GM20000 (cell line): Measurements from ENCODE around the gene CILP2.

Source experiments
- DNase-seq: peaks from one replicate; pipeline ENCODE4 v3.0.0; 2012; ENCODE audit warnings: low spot score
- TF ChIP-seq, protein P1 (sequence below): IDR thresholded peaks from 2 replicates; pipeline ENCODE4 v1.5.1; 2012; ENCODE audit warnings: mild to moderate bottlenecking, control low read depth; ENCODE audit errors: extremely low read depth, missing control alignments

Gene CILP2, protein sequence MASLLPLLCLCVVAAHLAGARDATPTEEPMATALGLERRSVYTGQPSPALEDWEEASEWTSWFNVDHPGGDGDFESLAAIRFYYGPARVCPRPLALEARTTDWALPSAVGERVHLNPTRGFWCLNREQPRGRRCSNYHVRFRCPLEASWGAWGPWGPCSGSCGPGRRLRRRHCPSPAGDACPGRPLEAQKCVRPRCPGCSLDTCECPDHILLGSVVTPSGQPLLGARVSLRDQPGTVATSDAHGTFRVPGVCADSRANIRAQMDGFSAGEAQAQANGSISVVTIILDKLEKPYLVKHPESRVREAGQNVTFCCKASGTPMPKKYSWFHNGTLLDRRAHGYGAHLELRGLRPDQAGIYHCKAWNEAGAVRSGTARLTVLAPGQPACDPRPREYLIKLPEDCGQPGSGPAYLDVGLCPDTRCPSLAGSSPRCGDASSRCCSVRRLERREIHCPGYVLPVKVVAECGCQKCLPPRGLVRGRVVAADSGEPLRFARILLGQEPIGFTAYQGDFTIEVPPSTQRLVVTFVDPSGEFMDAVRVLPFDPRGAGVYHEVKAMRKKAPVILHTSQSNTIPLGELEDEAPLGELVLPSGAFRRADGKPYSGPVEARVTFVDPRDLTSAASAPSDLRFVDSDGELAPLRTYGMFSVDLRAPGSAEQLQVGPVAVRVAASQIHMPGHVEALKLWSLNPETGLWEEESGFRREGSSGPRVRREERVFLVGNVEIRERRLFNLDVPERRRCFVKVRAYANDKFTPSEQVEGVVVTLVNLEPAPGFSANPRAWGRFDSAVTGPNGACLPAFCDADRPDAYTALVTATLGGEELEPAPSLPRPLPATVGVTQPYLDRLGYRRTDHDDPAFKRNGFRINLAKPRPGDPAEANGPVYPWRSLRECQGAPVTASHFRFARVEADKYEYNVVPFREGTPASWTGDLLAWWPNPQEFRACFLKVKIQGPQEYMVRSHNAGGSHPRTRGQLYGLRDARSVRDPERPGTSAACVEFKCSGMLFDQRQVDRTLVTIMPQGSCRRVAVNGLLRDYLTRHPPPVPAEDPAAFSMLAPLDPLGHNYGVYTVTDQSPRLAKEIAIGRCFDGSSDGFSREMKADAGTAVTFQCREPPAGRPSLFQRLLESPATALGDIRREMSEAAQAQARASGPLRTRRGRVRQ

DNA sequence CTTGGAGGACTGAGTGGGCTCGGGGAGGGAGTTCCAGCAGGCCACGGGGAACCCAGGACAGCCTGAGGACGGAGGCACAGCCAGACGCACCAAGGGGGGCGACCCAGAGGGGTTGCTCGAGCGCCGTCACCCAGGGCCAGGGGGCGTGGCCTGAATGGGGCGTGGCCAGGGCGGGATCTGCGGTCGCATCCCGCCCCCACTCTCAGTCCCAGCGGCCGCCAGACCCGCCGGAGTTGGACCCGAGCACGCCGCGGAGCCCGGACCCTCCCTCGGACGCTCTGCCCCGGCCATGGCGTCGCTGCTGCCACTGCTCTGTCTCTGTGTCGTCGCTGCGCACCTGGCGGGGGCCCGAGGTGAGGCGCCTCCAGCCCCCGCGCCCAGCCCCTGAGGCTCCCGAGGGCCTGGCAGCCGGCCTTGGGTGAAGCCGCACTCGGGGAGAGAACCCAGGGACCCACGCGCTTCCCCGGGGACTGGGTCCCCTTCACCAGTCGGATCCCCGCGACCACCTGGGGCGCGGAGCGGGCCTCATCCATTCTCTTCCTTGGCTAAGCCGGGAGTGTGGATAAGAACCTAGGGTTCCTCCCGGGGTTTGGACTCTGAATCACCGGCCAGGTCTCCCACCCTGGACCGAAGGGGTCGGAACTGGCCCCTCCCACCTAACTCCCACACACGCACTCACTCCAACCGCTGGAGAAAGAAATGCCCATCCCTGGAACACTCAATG lies at the start of gene CILP2:
TSS of gene CILP2 (plus strand) at position 205 of the 724 bp plus-strand sequence. CDS start at position 290, 85 bp downstream.
- peak; percentile 84 for DNase-seq
- TF ChIP-seq, protein P1, sequence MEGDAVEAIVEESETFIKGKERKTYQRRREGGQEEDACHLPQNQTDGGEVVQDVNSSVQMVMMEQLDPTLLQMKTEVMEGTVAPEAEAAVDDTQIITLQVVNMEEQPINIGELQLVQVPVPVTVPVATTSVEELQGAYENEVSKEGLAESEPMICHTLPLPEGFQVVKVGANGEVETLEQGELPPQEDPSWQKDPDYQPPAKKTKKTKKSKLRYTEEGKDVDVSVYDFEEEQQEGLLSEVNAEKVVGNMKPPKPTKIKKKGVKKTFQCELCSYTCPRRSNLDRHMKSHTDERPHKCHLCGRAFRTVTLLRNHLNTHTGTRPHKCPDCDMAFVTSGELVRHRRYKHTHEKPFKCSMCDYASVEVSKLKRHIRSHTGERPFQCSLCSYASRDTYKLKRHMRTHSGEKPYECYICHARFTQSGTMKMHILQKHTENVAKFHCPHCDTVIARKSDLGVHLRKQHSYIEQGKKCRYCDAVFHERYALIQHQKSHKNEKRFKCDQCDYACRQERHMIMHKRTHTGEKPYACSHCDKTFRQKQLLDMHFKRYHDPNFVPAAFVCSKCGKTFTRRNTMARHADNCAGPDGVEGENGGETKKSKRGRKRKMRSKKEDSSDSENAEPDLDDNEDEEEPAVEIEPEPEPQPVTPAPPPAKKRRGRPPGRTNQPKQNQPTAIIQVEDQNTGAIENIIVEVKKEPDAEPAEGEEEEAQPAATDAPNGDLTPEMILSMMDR = no peak

DNA sequence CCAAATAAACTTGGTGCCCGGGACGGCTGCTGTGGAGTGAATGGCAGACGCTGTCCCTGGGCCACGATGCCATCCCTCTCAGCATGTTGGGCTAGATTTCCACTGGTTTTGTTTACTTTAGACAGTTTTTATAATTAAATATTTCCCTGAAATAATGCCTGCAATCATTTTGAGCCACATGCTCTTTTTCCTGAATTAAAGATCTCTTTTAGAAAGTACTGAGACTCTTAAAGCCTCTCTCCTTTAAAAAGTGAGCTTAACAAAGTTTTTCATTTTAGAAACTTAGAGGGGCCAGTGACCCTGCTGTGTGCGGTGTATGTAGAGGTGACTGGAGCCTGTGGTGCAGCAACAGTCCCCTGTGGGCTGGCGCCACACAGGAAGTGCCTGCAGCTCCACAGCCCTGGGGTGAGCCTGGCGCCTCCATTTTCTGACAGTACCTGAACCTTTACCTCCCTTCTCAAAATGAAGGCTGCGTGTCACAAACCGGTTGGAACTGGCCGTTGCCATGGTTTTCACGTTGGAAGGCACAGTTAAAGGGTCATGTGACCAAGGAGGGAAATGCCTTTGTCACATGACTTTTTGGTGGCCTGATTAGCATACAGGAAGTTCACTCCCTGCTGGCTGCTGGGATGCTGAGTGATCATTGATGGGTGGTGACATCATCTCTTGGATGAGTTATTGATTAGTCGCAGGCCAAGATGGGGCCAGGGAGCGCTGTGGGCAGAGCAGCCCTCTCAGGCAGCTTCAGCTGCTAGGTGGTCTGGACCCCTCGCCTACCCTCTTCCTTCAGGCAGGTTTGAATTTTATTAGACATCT lies 49.0 kb upstream of the CILP2 start:
- peak; percentile 73 for DNase-seq
- TF ChIP-seq, protein P1 = no peak

- no peak for DNase-seq
- TF ChIP-seq, protein P1 = no peak
Observed at GRCh38 chr19:19489804-19490204, 48.3 kb upstream of the CILP2 start.

- peak; percentile 86 for DNase-seq
- TF ChIP-seq, protein P1 = peak; percentile 69
Observed at GRCh38 chr19:19490214-19490968, 47.7 kb upstream of the CILP2 start.

- DNase-seq = no peak
- TF ChIP-seq, protein P1 = no peak
Observed at GRCh38 chr19:19491321-19492025, 46.6 kb upstream of the CILP2 start.
